Suprapubic skin (tissue), 4 donors: ENCODE results near the gene FXR2. TPM values are rescaled to one million over a fixed set of nuclear protein-coding genes. Genes with fewer than 3 reads are reported as not detected.
A peak's percentile ranks its signal among the peaks of the same experiment; 100 is the strongest.
"Not testable (repeated sequence)": the region's sequence is repeated elsewhere in the genome, so short reads cannot be mapped to it uniquely, and the experiment has no call there.

Source experiments
- DNase-seq, 2 donors: peaks; one replicate each; pipeline ENCODE4 v3.0.0-alpha.2; 2019; ENCODE audit warnings: low spot score in 2 of 2
- H3K27ac ChIP-seq: fragments of 200-600 bp; sonication (generic); one replicate; pipeline ENCODE4 v1.5.1; 2019
- H3K27me3 ChIP-seq: fragments of 200-600 bp; sonication (generic); one replicate; pipeline ENCODE4 v1.5.1; 2019
- H3K36me3 ChIP-seq: fragments of 200-600 bp; sonication (generic); one replicate; pipeline ENCODE4 v1.5.1; 2019
- H3K4me1 ChIP-seq: fragments of 200-600 bp; sonication (generic); one replicate; pipeline ENCODE4 v1.5.1; 2019
- H3K4me3 ChIP-seq: fragments of 200-600 bp; sonication (generic); one replicate; pipeline ENCODE4 v1.5.1; 2019; ENCODE audit warnings: mild to moderate bottlenecking
- H3K9me3 ChIP-seq: fragments of 200-600 bp; sonication (generic); one replicate; pipeline ENCODE4 v1.5.1; 2019
- CTCF ChIP-seq, 2 donors: fragments of 200-600 bp in 1 of 2; fragments of 450-650 bp in 1 of 2; sonication (generic) in 1 of 2; IDR thresholded peaks; one replicate each; pipeline ENCODE4 v1.5.1; 2016 to 2019; ENCODE audit warnings: antibody characterized with exemption in 2 of 2, mild to moderate bottlenecking in 1 of 2, moderate library complexity in 1 of 2
- EP300 ChIP-seq: sonication (generic); formaldehyde crosslinking; IDR thresholded peaks from one replicate; pipeline ENCODE4 v1.6.1; 2017; ENCODE audit warnings: antibody characterized with exemption
- POLR2A ChIP-seq, 2 donors: fragments of 450-650 bp; IDR thresholded peaks; one replicate each; pipeline ENCODE4 v1.6.1; 2017; ENCODE audit warnings: antibody characterized with exemption in 2 of 2, mild to moderate bottlenecking in 2 of 2, moderate library complexity in 2 of 2
- POLR2AphosphoS5 ChIP-seq, 3 donors: sonication (generic); formaldehyde crosslinking; IDR thresholded peaks; one replicate each; pipeline ENCODE4 v1.6.1; 2017; ENCODE audit warnings: antibody characterized with exemption in 3 of 3
- WGBS: methylation state at CpG from one replicate; pipeline ENCODE4 v1.1.5; 2018; 5-methylcytosine and 5-hydroxymethylcytosine counted together
- total RNA-seq, 4 donors: library from RNA; depleted of rRNA; stranded (reverse); fragments of >200 nt; gene quantifications; one replicate each; pipeline ENCODE4 v1.1.0, GENCODE V29; 2016

Gene FXR2
- total RNA-seq, 4 donors from 2014 or later, result 21.0 to 25.6 (median 22.5) TPM

DNA sequence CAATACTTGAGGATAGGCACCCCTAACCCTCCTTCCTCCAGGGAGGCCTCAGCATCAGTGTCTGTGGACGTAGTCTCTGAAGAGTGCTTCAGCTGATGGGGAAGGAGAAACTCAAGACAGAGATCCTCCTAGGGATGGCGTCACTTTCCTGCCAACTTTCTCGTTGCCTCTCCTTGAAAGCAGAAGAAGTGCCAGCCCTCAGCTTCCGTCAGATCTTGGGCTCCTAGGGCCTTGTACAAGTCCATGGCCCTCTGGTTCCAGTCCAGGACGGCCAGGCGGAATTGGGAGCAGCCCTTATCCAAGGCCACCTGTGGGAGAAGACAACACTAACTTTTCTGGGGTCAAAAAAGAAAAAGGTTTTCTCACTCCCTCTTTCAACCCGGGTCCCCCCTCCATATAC, 11.6 kb upstream of the FXR2 start:
- H3K36me3 ChIP-seq, result no peaks in the 10 kb centered on the region
- peak in 1 of 2 donors; percentile 78 for DNase-seq
- peaks cover 14% of the 10 kb centered on the region for H3K4me1 ChIP-seq
- H3K27me3 ChIP-seq, result no peaks in the 10 kb centered on the region
- TF ChIP-seq POLR2AphosphoS5 (IDR thresholded peaks at IDR 0.05) (no peak), POLR2A (IDR thresholded peaks at IDR 0.05) (no peak), CTCF (IDR thresholded peaks at IDR 0.05) (no peak), EP300 (no peak)
- WGBS, result 81% methylated on average over 7 of the region's 7 CpGs
- no peaks in the 10 kb centered on the region for H3K9me3 ChIP-seq
- no peak overlapping the region for H3K27ac ChIP-seq
- peak overlapping the region; percentile 78 for H3K4me3 ChIP-seq

DNA sequence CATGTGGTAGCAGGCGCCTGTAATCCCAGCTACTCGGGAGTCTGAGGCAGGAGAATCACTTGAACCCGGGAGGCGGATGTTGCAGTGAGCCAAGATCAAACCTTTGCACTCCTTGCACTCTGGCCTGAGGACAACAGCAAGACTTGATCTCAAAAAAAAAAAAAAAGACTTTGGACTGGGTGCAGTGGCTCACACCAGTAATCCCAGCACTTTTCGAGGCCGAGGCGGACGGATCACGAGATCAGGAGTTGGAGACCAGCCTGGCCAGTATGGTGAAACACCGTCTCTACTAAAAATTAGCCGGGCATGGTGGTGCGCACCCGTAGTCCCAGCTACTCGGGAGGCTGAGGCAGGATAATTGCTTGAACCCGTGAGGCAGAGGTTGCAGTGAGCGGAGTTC, 11.1 kb upstream of the FXR2 start:
- H3K27ac ChIP-seq, H3K27me3 ChIP-seq, H3K9me3 ChIP-seq, H3K4me3 ChIP-seq, H3K36me3 ChIP-seq, DNase-seq: not testable (repeated sequence)
- 96% methylated on average over 16 of the region's 16 CpGs for WGBS
- H3K4me1 ChIP-seq, result peaks cover 14% of the 10 kb centered on the region

DNA sequence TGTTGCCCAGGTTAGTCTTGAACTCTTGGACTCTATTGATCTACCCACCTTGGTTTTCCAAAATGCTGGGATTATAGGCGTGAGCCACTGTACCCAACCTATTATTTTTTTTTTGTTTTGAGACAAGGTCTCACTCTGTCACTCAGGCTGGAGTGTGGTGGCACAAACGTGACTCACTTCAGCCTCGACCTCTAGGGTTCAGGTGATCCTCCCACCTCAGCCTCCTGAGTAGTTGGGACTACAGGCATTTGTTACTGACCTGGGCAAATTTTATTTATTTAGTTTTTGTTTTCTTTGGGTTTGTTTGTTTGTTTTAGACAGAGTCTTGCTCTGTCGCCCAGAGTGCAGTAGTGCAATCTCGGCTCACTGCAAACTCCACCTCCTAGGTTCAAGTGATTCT, 9.0 kb upstream of the FXR2 start:
- no peak for DNase-seq
- TF ChIP-seq CTCF (IDR thresholded peaks at IDR 0.05) (no peak), EP300 (no peak), POLR2A (IDR thresholded peaks at IDR 0.05) (no peak)
- Histone ChIP-seq H3K27me3 (no peaks in the 10 kb centered on the region), H3K4me3 (no peak overlapping the region), H3K9me3 (no peaks in the 10 kb centered on the region), H3K4me1 (peaks cover 14% of the 10 kb centered on the region), H3K27ac (no peak overlapping the region), H3K36me3 (no peaks in the 10 kb centered on the region)
- 88% methylated on average over 5 of the region's 5 CpGs for WGBS

DNA sequence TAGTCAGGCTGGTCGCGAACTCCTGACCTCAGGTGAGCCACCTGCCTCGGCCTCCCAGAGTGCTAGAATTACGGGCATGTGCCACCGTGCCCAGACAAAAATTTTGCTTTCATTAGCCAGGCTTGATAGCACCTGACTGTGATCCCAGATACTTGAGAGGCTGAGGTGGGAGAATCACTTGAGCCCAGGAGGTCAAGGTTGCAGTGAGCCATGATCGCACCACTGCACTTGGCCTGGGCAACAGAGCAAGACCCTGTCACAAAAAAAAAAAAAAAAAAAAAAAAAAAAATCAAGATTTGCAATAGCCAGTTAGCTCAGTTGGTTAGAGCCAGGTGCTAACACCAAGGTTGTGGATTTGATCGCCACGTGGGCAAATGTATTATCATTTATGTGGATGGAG, 6.1 kb upstream of the FXR2 start:
- DNase-seq, result no peak
- H3K36me3 ChIP-seq, result no peaks in the 10 kb centered on the region
- TF ChIP-seq CTCF (IDR thresholded peaks at IDR 0.05), result no peak
- TF ChIP-seq POLR2AphosphoS5 (IDR thresholded peaks at IDR 0.05), result no peak
- no peak for TF ChIP-seq POLR2A (IDR thresholded peaks at IDR 0.05)
- TF ChIP-seq EP300, result no peak
- H3K4me3 ChIP-seq, result no peak overlapping the region
- H3K27ac ChIP-seq, result no peak overlapping the region
- H3K9me3 ChIP-seq, result no peaks in the 10 kb centered on the region
- 80% methylated on average over 8 of the region's 8 CpGs for WGBS
- no peaks in the 10 kb centered on the region for H3K4me1 ChIP-seq
- H3K27me3 ChIP-seq, result no peaks in the 10 kb centered on the region

GRCh38 chr17:7618608-7619007, 3.9 kb upstream of the FXR2 start:
- Histone ChIP-seq H3K27ac (no peak overlapping the region), H3K27me3 (no peaks in the 10 kb centered on the region), H3K4me1 (peaks cover 10% of the 10 kb centered on the region), H3K4me3 (no peak overlapping the region), H3K36me3 (no peaks in the 10 kb centered on the region), H3K9me3 (no peaks in the 10 kb centered on the region)
- 88% methylated on average over 5 of the region's 5 CpGs for WGBS
- TF ChIP-seq POLR2AphosphoS5 (IDR thresholded peaks at IDR 0.05), result no peak
- no peak for TF ChIP-seq EP300
- TF ChIP-seq POLR2A (IDR thresholded peaks at IDR 0.05), result no peak
- TF ChIP-seq CTCF (IDR thresholded peaks at IDR 0.05), result no peak
- DNase-seq, result no peak

DNA sequence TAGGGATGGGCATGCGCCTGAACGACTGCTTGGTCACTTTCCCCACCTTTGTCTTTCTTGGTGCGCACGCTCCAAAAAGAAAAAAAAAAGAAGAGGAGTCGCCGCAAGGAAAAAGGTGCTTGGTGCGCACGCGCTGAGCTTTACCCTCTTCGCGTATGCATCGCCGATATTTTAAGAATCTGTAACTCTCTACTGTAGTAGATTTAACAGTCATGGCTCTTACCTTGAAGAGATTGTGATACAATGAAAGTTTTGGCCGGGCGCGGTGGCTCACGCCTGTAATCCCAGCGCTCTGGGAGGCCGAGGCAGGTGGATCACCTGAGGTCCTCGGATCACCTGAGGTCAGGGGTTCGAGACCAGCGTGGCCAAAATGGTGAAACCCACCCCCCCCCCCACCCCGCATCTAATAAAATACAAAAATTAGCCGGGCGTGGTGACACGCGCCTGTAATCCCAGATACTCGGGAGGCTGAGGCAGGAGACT, 609 bp upstream of the FXR2 start:
- WGBS, result 2% methylated on average over 28 of the region's 28 CpGs
- Histone ChIP-seq H3K9me3 (no peaks in the 10 kb centered on the region), H3K27me3 (no peaks in the 10 kb centered on the region), H3K4me1 (peaks cover 40% of the 10 kb centered on the region), H3K36me3 (peaks cover 10% of the 10 kb centered on the region), H3K4me3 (peak overlapping the region; percentile 83), H3K27ac (peak overlapping the region; percentile 94)
- no peak for DNase-seq
- TF ChIP-seq POLR2AphosphoS5 (IDR thresholded peaks at IDR 0.05) (no peak), POLR2A (IDR thresholded peaks at IDR 0.05) (no peak)
